IPS-NIHi7 (cell line): ENCODE measurements around the gene TGIF1.
A peak's percentile ranks its signal among the peaks of the same experiment; 100 is the strongest.

Experiments
- DNase-seq: peaks from one replicate; pipeline ENCODE4 v3.0.0; 2012; ENCODE audit warnings: mixed read lengths; ENCODE audit errors: extremely low spot score

TGIF1 gene

DNA sequence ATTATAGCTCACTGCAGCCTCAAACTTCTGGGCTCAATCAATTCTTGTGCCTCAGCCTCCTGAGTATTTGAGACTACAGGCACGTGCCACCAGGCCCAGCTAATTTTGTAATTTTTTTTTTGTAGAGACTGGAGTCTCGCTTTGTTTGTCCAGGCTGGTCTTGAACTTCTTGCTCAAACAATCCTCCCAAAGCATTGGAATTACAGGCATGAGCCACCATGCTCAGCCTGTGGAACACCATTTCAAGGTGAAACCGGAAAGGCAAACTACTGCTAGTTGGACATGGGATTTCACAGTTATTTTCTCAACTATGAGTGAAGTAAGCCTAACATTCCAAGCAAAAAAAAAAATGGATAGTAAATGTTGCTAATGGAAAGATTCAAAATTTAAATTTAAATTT, 20.9 kb upstream of the TGIF1 start:
- no peak for DNase-seq

DNA sequence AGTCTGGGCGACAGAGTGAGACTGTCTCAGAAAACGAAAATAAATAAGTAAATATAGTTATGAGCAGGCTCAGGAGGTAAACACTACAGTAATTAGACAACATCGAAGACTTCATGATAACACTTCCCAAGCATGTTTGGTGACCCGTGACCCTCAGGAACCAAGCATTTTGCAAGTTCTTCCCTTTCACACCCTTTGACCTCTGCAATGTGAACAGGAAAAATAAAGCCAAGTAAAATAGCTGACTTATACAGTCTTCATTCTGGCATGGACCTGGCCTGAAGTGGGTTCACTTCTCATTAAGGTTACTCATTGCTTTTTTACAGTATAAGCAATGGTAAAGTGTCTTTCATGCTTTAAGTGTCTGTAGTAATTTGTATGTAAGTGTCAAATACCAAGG, 15.3 kb upstream of the TGIF1 start:
- no peak for DNase-seq

- no peak for DNase-seq
Observed at GRCh38 chr18:3440341-3440740, 9.6 kb upstream of the TGIF1 start.

DNA sequence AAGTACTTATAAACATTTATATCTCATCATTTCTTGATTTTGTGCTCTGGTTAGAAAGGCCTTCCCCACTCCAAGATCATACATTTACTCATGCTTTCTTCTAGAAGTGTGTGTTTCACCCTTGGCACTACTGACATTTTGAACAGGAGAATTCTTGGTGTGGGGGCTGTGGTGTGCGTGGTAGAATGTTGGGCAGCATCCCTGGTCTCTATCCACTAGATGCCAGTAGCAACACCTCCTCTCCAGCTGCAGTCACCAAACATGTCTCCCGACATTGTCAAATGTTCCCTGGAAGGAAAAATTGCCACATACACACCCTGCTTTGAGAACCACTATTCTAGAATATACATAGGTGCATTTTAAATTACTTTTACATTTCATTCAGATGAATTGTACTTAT, 8.7 kb upstream of the TGIF1 start:
- DNase-seq, result peak; percentile 43

DNA sequence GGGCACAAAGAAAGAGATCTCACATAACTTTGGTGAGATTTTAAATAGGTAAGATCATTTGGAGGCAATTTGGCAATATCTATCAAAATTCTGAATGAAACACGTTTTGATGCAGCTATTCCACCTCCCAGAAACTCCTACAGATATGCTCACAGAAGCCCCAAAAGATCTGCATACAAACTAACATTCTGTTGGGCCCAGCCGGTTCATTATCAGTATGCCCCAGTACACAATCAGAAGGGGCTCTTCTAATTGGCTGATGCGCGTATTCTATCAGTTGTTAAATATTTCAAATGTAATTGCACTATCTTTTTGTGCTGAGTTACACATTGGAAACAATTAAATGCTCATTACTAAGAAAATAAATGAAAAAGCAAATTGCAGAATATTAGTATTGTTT, 7.1 kb upstream of the TGIF1 start:
- DNase-seq, result no peak

- no peak for DNase-seq
Observed at GRCh38 chr18:3444296-3444695, 5.7 kb upstream of the TGIF1 start.

DNA sequence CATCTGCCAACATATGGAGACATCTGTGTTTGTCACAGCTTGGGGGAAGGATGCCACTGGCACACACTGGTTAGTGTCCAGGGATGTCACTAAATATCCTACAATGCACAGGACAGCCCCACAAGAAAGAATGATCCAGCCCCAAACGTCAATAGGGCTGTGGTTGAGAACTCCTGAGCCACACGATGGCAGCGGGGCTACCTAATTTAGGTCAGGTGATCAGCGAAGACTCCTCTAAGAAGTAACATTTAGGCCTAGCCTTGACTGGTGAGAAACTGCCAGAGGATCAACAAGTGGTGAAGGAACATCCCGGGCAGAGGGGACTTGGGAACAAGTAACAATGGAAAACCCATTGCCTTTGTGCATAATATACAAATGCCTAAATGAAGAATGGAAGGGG, 5.0 kb upstream of the TGIF1 start:
- DNase-seq, result no peak

- DNase-seq, result no peak
Observed at GRCh38 chr18:3447068-3447894, 2.7 kb upstream of the TGIF1 start.

- peak; percentile 84 for DNase-seq
Observed at GRCh38 chr18:3447895-3448837, 1.8 kb upstream of the TGIF1 start.

GRCh38 chr18:3448838-3449511, 997 bp upstream of the TGIF1 start:
- no peak for DNase-seq

- DNase-seq, result no peak
Observed at GRCh38 chr18:3449512-3450011, 410 bp upstream of the TGIF1 start.

DNA sequence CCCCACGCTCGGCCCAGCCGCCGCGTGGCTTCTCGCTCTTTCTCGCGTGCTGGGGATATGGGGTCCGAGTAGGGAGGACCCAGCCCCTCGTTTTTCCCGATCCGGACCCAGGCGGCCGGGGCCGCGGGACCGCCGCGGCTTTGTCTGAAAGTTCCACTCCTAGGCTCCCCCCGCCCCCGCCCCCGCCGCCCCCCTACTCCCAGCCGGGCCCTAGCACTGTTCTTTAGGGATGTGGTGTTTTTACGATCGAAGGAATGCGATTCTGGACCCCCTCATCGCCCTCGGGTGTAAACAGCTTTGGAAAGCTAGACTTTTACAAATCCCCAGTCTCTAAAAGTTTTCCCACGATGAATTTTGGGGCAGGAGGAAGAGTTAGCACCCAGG, 819 bp downstream of the TGIF1 start:
- DNase-seq, result no peak

DNA sequence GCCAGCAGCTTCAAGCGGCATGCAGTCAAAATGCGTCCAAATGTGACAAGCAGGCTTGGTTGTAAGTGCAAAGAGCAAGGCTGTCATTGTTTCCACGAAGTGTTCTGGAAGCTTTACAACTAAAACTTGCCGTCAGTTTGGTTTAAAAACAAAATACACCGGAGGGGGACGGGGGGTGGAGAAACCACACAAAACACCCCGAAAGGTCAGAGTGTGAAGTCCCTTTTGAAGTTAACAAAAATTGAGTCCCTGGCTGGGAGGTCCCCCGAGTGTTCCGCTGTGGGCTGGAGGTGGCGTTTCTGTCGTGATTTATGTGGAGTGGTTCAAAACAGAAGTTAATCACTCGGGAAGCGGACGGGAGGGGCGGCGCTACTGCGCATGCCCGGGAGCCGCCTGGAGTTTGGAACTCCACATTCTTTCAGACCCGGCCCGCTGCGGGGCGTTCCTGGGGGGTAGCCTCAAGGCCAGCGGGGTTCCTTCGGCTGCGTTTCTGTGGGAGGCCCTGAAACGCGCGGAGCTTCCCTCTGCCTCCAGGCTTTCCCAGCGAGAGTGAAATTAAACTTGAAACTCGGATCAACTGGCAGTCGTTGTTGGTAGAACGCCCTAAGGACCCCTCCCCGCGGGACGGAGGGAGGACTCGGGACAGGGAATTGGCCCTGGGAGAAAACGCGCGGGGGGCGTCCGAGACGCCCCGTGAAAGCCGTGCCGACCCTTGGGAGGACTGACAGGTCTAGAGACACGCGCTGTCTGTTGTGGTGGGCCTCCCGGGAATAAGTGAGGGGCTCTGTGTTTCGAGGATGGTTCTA, 1.4 kb downstream of the TGIF1 start:
- peak; percentile 59 for DNase-seq

DNA sequence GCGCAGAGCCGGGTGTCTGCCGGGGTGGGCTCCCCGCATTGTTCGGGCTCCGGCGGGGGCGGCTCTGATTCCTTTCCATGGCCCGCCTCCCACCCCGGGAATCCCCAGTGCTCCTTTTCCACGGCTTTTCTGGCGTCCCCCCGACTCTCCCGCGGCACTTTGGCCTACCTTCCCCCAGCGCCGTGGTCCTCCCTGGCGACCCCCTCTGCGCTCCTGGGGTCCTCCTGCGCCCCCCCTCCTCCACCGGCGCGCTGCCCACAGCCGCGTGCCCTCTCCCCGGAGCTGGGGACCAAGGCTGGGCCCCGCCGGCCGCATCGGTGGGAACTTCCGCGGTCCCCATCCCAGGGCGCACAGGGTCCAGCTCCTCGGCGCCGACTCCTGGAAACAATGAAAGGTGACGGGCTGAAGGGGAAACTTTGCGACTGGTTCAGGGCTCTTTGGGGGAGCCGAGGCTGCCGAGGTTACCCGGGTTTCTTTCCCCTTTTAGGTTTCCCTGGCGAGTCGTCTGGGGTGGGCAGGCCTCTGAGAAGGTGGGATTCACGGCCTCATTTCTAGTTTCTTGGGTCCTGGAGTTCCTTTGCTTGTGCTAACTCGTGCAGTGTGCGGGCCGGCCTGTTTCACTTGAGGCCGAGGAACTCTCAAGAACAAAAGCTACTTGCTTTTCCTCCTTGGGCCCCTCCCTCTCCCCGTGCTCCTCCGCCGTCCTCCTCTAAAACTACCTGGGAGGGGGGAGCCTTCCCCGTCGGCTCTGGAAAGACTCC, 2.2 kb downstream of the TGIF1 start:
- no peak for DNase-seq

DNA sequence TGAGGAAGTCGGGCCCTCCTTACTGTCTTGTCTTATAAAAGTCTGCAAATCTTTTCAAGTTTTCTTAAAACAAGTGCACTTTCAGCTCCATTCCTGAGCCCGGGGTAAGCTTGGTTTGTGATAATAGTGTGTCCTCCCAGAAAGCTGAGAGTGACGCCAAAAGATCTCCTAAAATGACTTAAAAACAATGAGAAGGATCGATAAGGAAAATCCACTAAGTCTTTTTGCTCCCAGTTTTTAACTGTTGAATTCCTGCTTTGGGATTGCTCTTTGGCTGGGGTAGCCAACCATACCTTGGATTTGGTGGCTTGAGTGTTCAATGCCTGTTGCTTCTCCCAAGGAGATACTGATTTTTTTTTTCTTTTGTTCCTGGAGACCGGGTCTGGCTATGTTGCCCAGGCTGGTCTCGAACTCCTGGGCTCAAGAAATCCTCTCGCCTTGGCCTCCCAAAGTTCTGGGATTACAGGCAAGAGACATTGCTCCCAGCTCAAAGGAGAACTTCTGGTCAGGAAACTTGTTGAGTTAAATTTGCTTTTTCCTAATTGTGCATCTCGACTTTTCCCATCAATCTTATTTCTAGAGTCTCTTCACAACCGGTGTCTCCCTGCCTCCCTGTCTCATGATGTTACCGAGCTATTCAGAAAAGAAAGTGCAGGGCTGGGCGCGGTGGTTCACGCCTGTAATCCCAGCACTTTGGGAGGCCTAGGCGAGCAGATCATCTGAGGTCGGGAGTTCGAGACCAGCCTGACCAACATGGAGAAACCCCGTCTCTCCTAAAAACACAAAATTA, 3.0 kb downstream of the TGIF1 start:
- DNase-seq, result no peak

DNA sequence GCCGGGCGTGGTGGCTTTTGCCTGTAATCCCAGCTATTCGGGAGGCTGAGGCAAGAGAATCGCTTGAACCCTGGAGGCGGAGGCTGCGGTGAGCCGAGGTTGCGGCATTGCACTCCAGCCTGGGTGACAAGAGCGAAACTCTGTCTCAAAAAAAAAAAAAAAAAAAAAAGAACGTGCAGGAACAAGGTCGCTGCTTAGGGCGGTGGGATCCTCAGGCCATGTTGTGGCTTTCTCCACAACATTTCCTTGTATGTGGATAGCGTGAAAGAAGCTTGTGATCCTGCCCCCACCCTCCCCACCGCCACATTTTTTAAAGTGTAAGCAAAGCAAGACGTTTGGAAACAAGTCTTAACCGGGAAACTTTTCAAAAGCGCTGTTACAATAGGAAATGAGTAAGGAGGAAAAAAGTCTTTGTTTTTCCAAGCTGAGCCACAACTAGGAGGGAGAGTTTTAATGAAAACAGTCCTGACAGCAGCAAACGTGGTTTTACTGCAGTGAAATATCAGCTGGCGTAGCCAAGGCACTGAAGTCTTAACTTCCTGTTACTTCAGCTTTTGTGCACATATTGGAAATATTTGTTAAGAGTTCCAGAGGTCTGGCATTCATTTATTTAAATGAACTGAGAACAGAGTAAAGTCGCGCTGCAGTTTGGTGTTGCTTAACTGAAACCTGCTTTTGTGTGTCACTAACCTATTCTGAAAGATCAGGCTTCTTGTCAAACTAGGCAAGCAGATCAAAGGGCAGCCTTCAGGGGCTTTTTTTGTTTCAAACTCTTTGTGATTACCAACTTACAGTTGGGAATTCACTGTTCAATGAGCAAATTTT, 3.8 kb downstream of the TGIF1 start:
- DNase-seq, result no peak

- peak; percentile 42 for DNase-seq
Observed at GRCh38 chr18:3454365-3455089, 4.6 kb downstream of the TGIF1 start.

- no peak for DNase-seq
Observed at GRCh38 chr18:3455090-3455635, 5.2 kb downstream of the TGIF1 start.
